ENCODE results near the gene AOAH. TPM values are rescaled to one million over a fixed set of nuclear protein-coding genes. Genes with fewer than 3 reads are reported as not detected.

The AOAH gene
- total RNA-seq, 2 experiments from 2014 or later, result 17.7 to 18.0 TPM

DNA sequence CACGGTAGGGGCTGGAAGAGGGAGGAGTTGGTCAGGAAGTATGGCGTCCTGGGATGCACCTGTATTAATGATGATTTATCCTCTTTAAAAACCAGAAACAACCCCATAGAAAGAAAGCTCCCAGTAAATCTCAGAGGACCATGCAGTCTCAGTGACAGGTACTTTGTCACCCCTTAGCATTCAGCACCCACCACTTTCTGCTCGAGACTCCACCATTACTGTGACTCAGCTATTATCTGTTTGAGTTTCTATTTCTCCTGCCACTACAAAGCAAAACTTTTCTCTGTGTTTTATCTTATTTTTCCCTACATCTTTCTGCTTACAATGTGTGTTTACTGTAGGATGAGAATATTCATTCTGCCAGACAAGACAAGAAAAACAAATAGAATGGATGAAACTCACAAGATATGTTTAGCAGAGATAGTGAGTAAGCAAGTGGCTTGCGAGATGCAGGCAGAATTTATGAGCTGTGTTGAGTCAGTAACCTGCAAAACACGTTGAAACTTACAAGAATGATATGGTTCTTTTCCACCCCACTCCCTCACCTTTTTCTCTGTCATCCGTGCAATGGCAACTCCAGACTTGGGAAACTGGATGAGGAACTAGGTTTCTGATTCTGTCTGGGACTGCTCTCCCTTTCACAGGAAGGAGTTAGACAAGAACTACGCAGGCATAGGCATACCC, 127.1 kb downstream of the AOAH start:
- ATAC-seq (no peak), DNase-seq (no peak)
- ChIA-PET POLR2A (no interaction called here), CTCF (interaction anchor here (1.3 kb wide), 1 partner anchor 19 kb away, joined by 3 read pairs; no protein-coding TSS in a partner anchor)
- Mint-ChIP-seq H3K36me3 (ENCODE audit: low read depth) (peaks cover 18% of the 10 kb centered on the region), H3K27me3 (ENCODE audit: low read depth) (no peaks in the 10 kb centered on the region), H3K4me1 (ENCODE audit: low read depth) (peaks cover 26% of the 10 kb centered on the region), H3K4me3 (no peak overlapping the region), H3K9me3 (ENCODE audit: insufficient read depth) (no peaks in the 10 kb centered on the region), H3K27ac (no peak overlapping the region)

DNA sequence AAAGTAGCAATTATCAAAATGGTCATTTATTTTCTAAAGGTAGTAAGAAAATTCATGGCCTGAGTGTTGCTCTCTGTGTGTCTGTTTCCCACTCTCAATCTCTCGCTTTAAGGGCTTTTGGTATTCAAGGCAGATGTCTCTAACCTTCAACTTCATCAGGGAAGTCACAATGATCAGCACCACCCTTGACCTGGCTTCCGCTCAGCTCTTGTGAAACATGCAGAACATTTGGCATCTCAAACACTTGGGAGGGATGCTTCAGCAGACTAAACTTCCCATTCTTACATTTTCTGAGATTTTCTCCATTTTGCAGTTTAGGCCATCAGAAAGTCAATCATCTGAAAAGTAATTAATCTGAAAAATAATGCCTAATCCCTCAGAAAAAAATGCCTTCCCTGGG, 129.8 kb downstream of the AOAH start:
- no peak overlapping the region for H3K27ac Mint-ChIP-seq
- DNase-seq (no peak), ATAC-seq (no peak)
- CTCF ChIA-PET, result no interaction called here
- no peak overlapping the region for H3K4me3 Mint-ChIP-seq
- H3K36me3 Mint-ChIP-seq (ENCODE audit: low read depth), result peaks cover 20% of the 10 kb centered on the region
- peaks cover 13% of the 10 kb centered on the region for H3K4me1 Mint-ChIP-seq (ENCODE audit: low read depth)
- no peaks in the 10 kb centered on the region for H3K9me3 Mint-ChIP-seq (ENCODE audit: insufficient read depth)
- POLR2A ChIA-PET, result no interaction called here
- H3K27me3 Mint-ChIP-seq (ENCODE audit: low read depth), result no peaks in the 10 kb centered on the region

DNA sequence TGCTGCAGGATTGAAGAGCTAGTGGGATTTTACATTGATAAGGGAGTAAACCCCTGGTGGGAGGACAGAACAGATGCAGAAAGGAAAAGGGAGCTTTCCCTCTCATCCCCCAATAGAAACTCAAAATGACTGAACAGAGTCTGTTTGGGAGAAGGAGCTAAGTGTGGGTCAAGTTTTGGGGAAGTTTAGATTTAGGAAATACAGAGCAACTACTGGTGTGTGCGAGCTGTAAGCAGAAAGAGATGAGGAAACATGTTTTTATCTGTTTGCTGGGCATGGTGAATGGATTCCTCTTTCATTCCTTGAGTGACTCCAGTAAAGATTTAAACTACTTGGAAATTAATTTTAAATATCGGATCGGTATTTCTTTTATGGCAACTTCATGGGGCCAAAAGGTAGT, 132.7 kb downstream of the AOAH start:
- no peak for ATAC-seq
- ChIA-PET CTCF (interaction anchor here (1.2 kb wide), 1 partner anchor 607 kb away, joined by 4 read pairs; no protein-coding TSS in a partner anchor), POLR2A (interaction anchor here (0.7 kb wide), 1 partner anchor 48 kb away, joined by 3 read pairs; no protein-coding TSS in a partner anchor)
- no peaks in the 10 kb centered on the region for H3K4me1 Mint-ChIP-seq (ENCODE audit: low read depth)
- no peak overlapping the region for H3K4me3 Mint-ChIP-seq
- DNase-seq, result no peak
- H3K27ac Mint-ChIP-seq, result no peak overlapping the region
- H3K9me3 Mint-ChIP-seq (ENCODE audit: insufficient read depth), result no peaks in the 10 kb centered on the region
- no peaks in the 10 kb centered on the region for H3K27me3 Mint-ChIP-seq (ENCODE audit: low read depth)
- peaks cover 20% of the 10 kb centered on the region for H3K36me3 Mint-ChIP-seq (ENCODE audit: low read depth)

DNA sequence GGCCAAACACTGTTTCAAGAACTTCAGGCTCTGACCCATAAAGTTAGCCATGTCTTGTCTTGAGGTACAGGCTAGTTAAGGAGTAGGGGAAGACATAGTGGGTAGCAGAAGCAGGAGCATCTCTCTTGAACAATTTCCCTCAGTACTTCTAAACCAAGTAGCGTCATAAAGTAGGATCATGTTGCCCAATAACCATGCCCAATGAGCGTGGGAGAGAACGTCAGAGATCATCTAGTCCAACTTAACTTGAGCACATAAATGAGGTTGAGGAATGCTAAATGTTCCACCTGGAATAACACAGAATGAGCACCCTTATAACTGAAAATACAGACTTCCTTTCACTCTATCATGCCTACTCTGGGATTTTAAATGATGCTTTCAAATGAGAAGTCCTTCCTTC, 134.9 kb downstream of the AOAH start:
- ATAC-seq (no peak), DNase-seq (no peak)
- no peak overlapping the region for H3K4me3 Mint-ChIP-seq
- CTCF ChIA-PET, result no interaction called here
- no peak overlapping the region for H3K27ac Mint-ChIP-seq
- H3K27me3 Mint-ChIP-seq (ENCODE audit: low read depth), result no peaks in the 10 kb centered on the region
- H3K4me1 Mint-ChIP-seq (ENCODE audit: low read depth), result no peaks in the 10 kb centered on the region
- H3K9me3 Mint-ChIP-seq (ENCODE audit: insufficient read depth), result no peaks in the 10 kb centered on the region
- H3K36me3 Mint-ChIP-seq (ENCODE audit: low read depth), result peaks cover 19% of the 10 kb centered on the region
- POLR2A ChIA-PET, result no interaction called here

GRCh38 chr7:36583318-36583717, 141.0 kb downstream of the AOAH start:
- Mint-ChIP-seq H3K9me3 (ENCODE audit: insufficient read depth) (peaks cover 8% of the 10 kb centered on the region), H3K27ac (no peak overlapping the region), H3K27me3 (ENCODE audit: low read depth) (no peaks in the 10 kb centered on the region), H3K4me1 (ENCODE audit: low read depth) (no peaks in the 10 kb centered on the region), H3K4me3 (no peak overlapping the region), H3K36me3 (ENCODE audit: low read depth) (peaks cover 26% of the 10 kb centered on the region)
- no peak for ATAC-seq
- DNase-seq, result no peak
- ChIA-PET CTCF (interaction anchor here (1.6 kb wide), 1 partner anchor 12 kb away, joined by 3 read pairs; no protein-coding TSS in a partner anchor), POLR2A (no interaction called here)

- Mint-ChIP-seq H3K36me3 (ENCODE audit: low read depth) (peaks cover 36% of the 10 kb centered on the region), H3K9me3 (ENCODE audit: insufficient read depth) (peaks cover 15% of the 10 kb centered on the region), H3K4me3 (no peak overlapping the region), H3K27me3 (ENCODE audit: low read depth) (no peaks in the 10 kb centered on the region), H3K4me1 (ENCODE audit: low read depth) (peaks cover 3% of the 10 kb centered on the region), H3K27ac (no peak overlapping the region)
- ATAC-seq (no peak), DNase-seq (no peak)
- CTCF ChIA-PET, result no interaction called here
- POLR2A ChIA-PET, result no interaction called here
These were observed 148.5 kb downstream of the AOAH start for GRCh38 chr7:36575832-36576231.

DNA sequence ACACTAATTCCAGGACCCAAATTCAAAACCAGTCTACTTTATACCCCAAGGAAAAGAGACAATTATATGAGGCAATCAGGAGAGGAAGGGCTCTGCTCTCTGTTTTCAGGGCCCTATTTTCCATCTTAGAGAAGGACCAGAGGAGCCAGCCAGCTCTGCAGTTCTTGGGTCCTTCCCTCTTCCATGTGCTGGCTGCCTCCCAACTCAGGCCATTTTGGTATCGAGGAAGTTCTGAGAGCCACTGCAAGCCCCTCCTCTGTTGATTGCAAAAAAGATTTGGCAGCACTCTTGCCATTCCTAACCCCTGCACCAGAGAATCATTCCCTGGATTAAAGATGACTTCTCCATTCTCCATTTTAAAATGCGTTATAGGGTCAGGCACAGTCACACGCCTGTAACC, 151.2 kb downstream of the AOAH start:
- no peak for DNase-seq
- POLR2A ChIA-PET, result no interaction called here
- no peaks in the 10 kb centered on the region for H3K27me3 Mint-ChIP-seq (ENCODE audit: low read depth)
- no peak for ATAC-seq
- peaks cover 7% of the 10 kb centered on the region for H3K9me3 Mint-ChIP-seq (ENCODE audit: insufficient read depth)
- CTCF ChIA-PET, result interaction anchor here (1.2 kb wide), 1 partner anchor 13 kb away, joined by 3 read pairs; no protein-coding TSS in a partner anchor
- H3K4me1 Mint-ChIP-seq (ENCODE audit: low read depth), result peaks cover 12% of the 10 kb centered on the region
- H3K36me3 Mint-ChIP-seq (ENCODE audit: low read depth), result peaks cover 21% of the 10 kb centered on the region
- no peak overlapping the region for H3K27ac Mint-ChIP-seq
- H3K4me3 Mint-ChIP-seq, result no peak overlapping the region

DNA sequence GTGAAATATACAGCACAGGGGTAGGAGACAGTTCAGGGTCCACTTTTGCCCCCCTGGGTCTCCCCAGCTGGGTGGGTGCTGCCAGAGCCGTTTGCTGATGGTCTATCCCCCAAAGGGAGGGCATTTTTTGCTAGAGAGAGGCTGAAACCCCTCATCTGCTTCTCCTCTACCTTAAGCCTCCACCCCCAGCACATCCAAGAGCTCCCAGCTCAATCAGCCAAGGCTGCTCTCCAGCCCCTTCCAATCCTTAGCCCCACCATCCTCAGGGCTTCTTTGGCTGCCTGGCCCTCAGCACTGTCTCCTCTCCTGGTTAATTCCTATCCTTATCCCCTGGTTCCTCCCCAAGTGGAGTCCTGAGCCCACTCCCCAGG, 153.1 kb downstream of the AOAH start:
- DNase-seq (no peak), ATAC-seq (no peak)
- H3K27me3 Mint-ChIP-seq (ENCODE audit: low read depth), result no peaks in the 10 kb centered on the region
- POLR2A ChIA-PET, result no interaction called here
- no peaks in the 10 kb centered on the region for H3K9me3 Mint-ChIP-seq (ENCODE audit: insufficient read depth)
- H3K36me3 Mint-ChIP-seq (ENCODE audit: low read depth), result peaks cover 11% of the 10 kb centered on the region
- CTCF ChIA-PET, result interaction anchor here (1.3 to 1.6 kb wide), 3 partner anchors 13 to 99 kb away, joined by 3 to 7 read pairs (median 4); no protein-coding TSS in a partner anchor
- peak overlapping the region; percentile 59 for H3K27ac Mint-ChIP-seq
- peaks cover 12% of the 10 kb centered on the region for H3K4me1 Mint-ChIP-seq (ENCODE audit: low read depth)
- H3K4me3 Mint-ChIP-seq, result no peak overlapping the region

- DNase-seq (peak; percentile 23), ATAC-seq (no peak)
- POLR2A ChIA-PET, result no interaction called here
- Mint-ChIP-seq H3K4me1 (ENCODE audit: low read depth) (peaks cover 12% of the 10 kb centered on the region), H3K27ac (peak overlapping the region; percentile 35), H3K27me3 (ENCODE audit: low read depth) (no peaks in the 10 kb centered on the region), H3K9me3 (ENCODE audit: insufficient read depth) (no peaks in the 10 kb centered on the region), H3K4me3 (no peak overlapping the region), H3K36me3 (ENCODE audit: low read depth) (peaks cover 11% of the 10 kb centered on the region)
- CTCF ChIA-PET, result interaction anchor here (0.9 to 1.4 kb wide), 3 partner anchors 14 to 98 kb away, joined by 3 to 4 read pairs (median 4); no protein-coding TSS in a partner anchor
These were observed 153.6 kb downstream of the AOAH start for GRCh38 chr7:36570528-36571189.

- Mint-ChIP-seq H3K4me1 (ENCODE audit: low read depth) (peaks cover 17% of the 10 kb centered on the region), H3K9me3 (ENCODE audit: insufficient read depth) (no peaks in the 10 kb centered on the region), H3K4me3 (no peak overlapping the region), H3K36me3 (ENCODE audit: low read depth) (peaks cover 2% of the 10 kb centered on the region), H3K27ac (no peak overlapping the region), H3K27me3 (ENCODE audit: low read depth) (no peaks in the 10 kb centered on the region)
- CTCF ChIA-PET, result no interaction called here
- POLR2A ChIA-PET, result no interaction called here
- ATAC-seq (no peak), DNase-seq (no peak)
These were observed 155.8 kb downstream of the AOAH start for GRCh38 chr7:36568452-36568849.

GRCh38 chr7:36567699-36568451, 156.4 kb downstream of the AOAH start:
- H3K36me3 Mint-ChIP-seq (ENCODE audit: low read depth), result peaks cover 2% of the 10 kb centered on the region
- H3K4me1 Mint-ChIP-seq (ENCODE audit: low read depth), result peaks cover 17% of the 10 kb centered on the region
- no peak overlapping the region for H3K27ac Mint-ChIP-seq
- no peaks in the 10 kb centered on the region for H3K27me3 Mint-ChIP-seq (ENCODE audit: low read depth)
- H3K4me3 Mint-ChIP-seq, result no peak overlapping the region
- ChIA-PET POLR2A (no interaction called here), CTCF (no interaction called here)
- H3K9me3 Mint-ChIP-seq (ENCODE audit: insufficient read depth), result no peaks in the 10 kb centered on the region
- ATAC-seq, result no peak
- no peak for DNase-seq

DNA sequence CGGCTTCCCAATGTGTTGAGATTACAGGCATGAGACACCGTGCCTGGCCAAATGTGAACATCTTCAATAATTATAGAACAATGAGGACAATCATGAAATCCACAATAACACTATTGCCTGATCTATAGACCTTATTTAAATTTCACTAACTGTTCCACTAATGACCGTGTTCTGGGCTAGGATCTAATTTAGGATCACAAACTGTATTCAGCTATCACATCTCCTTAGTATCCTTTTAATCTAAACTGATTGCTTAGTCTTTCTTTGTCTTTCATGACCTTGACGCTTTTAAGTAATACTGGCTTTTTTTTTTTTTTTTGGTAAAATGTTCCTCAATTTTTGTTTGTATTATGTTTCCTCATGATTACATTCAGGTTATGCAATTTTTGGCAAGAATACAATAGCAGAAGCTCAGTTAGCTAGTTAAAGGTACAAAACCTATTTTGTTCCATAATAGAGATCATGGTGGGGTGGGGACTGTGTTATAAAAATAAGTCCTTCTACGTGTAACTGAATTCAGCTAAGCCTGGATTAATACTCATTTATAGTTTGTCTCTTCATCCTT, 158.4 kb downstream of the AOAH start:
- Mint-ChIP-seq H3K27ac (no peak overlapping the region), H3K27me3 (ENCODE audit: low read depth) (no peaks in the 10 kb centered on the region), H3K4me1 (ENCODE audit: low read depth) (peaks cover 27% of the 10 kb centered on the region), H3K36me3 (ENCODE audit: low read depth) (peaks cover 3% of the 10 kb centered on the region), H3K9me3 (ENCODE audit: insufficient read depth) (no peaks in the 10 kb centered on the region), H3K4me3 (no peak overlapping the region)
- POLR2A ChIA-PET, result no interaction called here
- CTCF ChIA-PET, result interaction anchor here (2.0 kb wide), 1 partner anchor 105 kb away, joined by 7 read pairs; no protein-coding TSS in a partner anchor
- DNase-seq (no peak), ATAC-seq (no peak)

Data from activated CD8-positive, alpha-beta T cell treated with anti-CD3 and anti-CD28 coated beads, Interleukin-2, amount 10 ng/mL, durations not matched to agents 7 days and 5 days (primary cell).